Measurements from ENCODE around the gene CA5B. TPM values are rescaled to one million over a fixed set of nuclear protein-coding genes. Genes with fewer than 3 reads are reported as not detected.

The CA5B gene
- total and polyA plus RNA-seq, 2 of the 8 experiments (the other 6 are each of a cell fraction or from before 2014, with no cell fraction given), result 3.3 to 8.6 TPM

- Histone ChIP-seq H3K79me2 (ENCODE audit: control insufficient read depth in 1 of 2, insufficient read depth in 2 of 2, low read length in 2 of 2) (no peaks in the 10 kb centered on the region), H4K20me1 (replicated peaks in 1 of 2; ENCODE audit: control insufficient read depth in 1 of 2, insufficient read depth in 2 of 2, low read length in 2 of 2) (no peaks in the 10 kb centered on the region), H4K8ac (ENCODE audit: extremely low read depth, insufficient read depth, low read length) (no peak overlapping the region), H3K18ac (ENCODE audit: extremely low read depth, low read length) (no peak overlapping the region), H3K4me2 (ENCODE audit: insufficient read depth in 1 of 2, low read depth in 2 of 2, low read length in 2 of 2) (no peak overlapping the region), H3K23me2 (ENCODE audit: low read depth, low read length) (no peaks in the 10 kb centered on the region), H2BK20ac (ENCODE audit: low read length) (no peak overlapping the region), H3K36me3 (ENCODE audit: control insufficient read depth in 2 of 4, insufficient read depth in 4 of 4, low read length in 3 of 4) (no peaks in the 10 kb centered on the region), H3K14ac (ENCODE audit: insufficient read length) (no peak overlapping the region), H2BK120ac (replicated peaks; ENCODE audit: low read depth, low read length) (no peak overlapping the region), H2BK15ac (ENCODE audit: low read length) (no peak overlapping the region), H4K91ac (replicated peaks; ENCODE audit: insufficient read length, low read length) (no peak overlapping the region), H2AFZ (ENCODE audit: low read length) (no peak overlapping the region), H3K27me3 (replicated peaks in 1 of 4; ENCODE audit: control insufficient read depth in 3 of 4, extremely low read depth in 1 of 4, insufficient read depth in 3 of 4, low read length in 3 of 4) (no peaks in the 10 kb centered on the region), H2BK12ac (ENCODE audit: low read depth, low read length) (no peak overlapping the region), H3K9ac (replicated peaks in 1 of 4; ENCODE audit: extremely low read depth in 1 of 4, low read depth in 3 of 4, low read length in 3 of 4) (no peak overlapping the region), H3K79me1 (ENCODE audit: low read depth, low read length) (no peaks in the 10 kb centered on the region), H3K27ac (ENCODE audit: low read depth, low read length) (no peak overlapping the region), H3K56ac (replicated peaks; ENCODE audit: insufficient read length, low read depth, low read length) (no peak overlapping the region), H3K4me3 (ENCODE audit: extremely low read depth in 1 of 4, insufficient read depth in 2 of 4, low read depth in 3 of 4, low read length in 4 of 4) (no peak overlapping the region), H3K23ac (ENCODE audit: insufficient read length) (no peak overlapping the region), H2AK5ac (ENCODE audit: low read depth, low read length) (no peak overlapping the region), H4K5ac (ENCODE audit: insufficient read length, low read depth, low read length) (no peak overlapping the region), H3K4me1 (replicated peaks in 1 of 4; ENCODE audit: control insufficient read depth in 3 of 4, insufficient read depth in 4 of 4, low read length in 3 of 4) (no peaks in the 10 kb centered on the region), H3K4ac (replicated peaks; ENCODE audit: insufficient read length, low read depth, low read length) (no peak overlapping the region), H2BK5ac (ENCODE audit: low read depth, low read length) (no peak overlapping the region), H3K9me3 (ENCODE audit: insufficient read depth in 2 of 2, low read depth in 1 of 2, low read length in 1 of 2) (no peaks in the 10 kb centered on the region)
- CTCF ChIA-PET (ENCODE audit: partially characterized antibody), result interaction anchor here (1.0 kb wide), 1 partner anchor 10 kb away, joined by 4 read pairs; no protein-coding TSS in a partner anchor
- POLR2A ChIA-PET (ENCODE audit: partially characterized antibody), result no interaction called here
- TF ChIP-seq CTCF (IDR thresholded peaks at IDR 0.05; ENCODE audit: control extremely low read depth in 1 of 3, insufficient read depth in 1 of 3, low read depth in 1 of 3, low read length in 3 of 3), result peak in 2 of 3 experiments; percentile 6 to 14; a peak in 2 of 4 replicates
- TF ChIP-seq RAD21 (IDR thresholded peaks at IDR 0.05 in 1 of 2, conservative IDR thresholded peaks at IDR 0.05 in 1 of 2; ENCODE audit: low read depth in 2 of 2, low read length in 2 of 2), result peak; percentile 14 to 28; a peak in 2 of 4 replicates
- no peak for TF ChIP-seq SIX5 (IDR thresholded peaks at IDR 0.05; ENCODE audit: low read depth, low read length)
- 87% methylated on average over 2 of the region's 2 CpGs; no CpG with 5 or more reads in 1 of the 2 experiments for WGBS, 2 experiments (ENCODE audit: extremely low coverage in 1 of 2, insufficient coverage in 1 of 2, insufficient read length in 1 of 2, insufficient replicate concordance in 2 of 2, low coverage in 1 of 2, low lambda C conversion rate in 2 of 2, missing lambda C conversion rate in 1 of 2)
- DNase-seq (ENCODE audit: low read depth in 1 of 2, low spot score in 2 of 2) (no peak), FAIRE-seq (no peak)
These were observed 13.2 kb upstream of the CA5B start for GRCh38 chrX:15724911-15725310.
